GM20431 (cell line): Measurements from ENCODE around the gene AFP.

Source experiments
- in situ Hi-C: fragments of 300-500 bp; cut with MseI, MboI; formaldehyde crosslinking; loops from one replicate; pipeline ENCODE4 v1.15.0; 2020; ENCODE audit warnings: low sequenced_read_pairs; ENCODE audit not compliant: unreplicated experiment

AFP gene

GRCh38 chr4:73454920-73455319 lies 18.9 kb downstream of the AFP start:
- in situ Hi-C loops, result no loop called here

DNA sequence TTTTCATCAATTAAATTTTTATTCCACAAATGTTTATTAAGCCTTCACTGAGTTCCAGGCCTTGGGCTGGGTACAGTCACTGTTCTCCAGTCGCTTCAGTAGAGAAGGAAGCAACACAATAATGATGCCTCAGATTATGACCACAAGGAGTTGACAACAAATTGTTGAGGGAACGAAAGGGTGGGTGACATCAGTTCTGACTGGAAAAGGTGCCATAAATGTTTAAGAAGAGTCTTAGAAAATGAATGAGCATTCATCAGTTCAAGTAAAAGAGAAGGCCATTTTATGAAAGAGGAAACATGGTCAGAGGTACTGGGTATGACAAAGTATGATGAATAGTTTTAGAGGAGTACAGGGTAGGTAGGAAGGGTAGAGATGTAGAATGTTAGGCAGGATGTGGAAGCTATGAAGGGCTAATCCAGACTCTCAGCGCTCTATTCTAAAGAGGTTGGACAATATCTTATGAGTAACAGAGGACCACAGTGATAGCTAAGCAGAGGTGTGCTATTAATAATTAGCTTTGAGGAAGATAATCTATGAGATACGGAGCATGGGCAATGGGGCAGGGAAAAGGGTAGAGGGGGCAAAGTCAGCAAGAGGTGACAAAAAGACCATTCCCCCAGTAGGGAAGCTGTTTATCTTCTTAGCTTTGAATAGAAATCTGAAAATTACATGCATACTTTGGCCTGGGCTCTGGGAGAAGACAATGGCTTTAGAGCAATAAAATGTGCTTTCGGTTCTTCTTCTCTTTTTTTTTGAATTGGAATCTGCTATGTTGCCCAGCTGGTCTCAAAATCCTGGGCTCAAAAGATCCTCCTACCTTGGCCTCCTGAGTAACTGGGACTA lies 20.4 kb downstream of the AFP start:
- in situ Hi-C loops, result no loop called here

GRCh38 chr4:73458184-73459047 lies 22.4 kb downstream of the AFP start:
- in situ Hi-C loops, result no loop called here

- in situ Hi-C loops, result no loop called here
Measured at GRCh38 chr4:73459048-73459421, 23.0 kb downstream of the AFP start.

DNA sequence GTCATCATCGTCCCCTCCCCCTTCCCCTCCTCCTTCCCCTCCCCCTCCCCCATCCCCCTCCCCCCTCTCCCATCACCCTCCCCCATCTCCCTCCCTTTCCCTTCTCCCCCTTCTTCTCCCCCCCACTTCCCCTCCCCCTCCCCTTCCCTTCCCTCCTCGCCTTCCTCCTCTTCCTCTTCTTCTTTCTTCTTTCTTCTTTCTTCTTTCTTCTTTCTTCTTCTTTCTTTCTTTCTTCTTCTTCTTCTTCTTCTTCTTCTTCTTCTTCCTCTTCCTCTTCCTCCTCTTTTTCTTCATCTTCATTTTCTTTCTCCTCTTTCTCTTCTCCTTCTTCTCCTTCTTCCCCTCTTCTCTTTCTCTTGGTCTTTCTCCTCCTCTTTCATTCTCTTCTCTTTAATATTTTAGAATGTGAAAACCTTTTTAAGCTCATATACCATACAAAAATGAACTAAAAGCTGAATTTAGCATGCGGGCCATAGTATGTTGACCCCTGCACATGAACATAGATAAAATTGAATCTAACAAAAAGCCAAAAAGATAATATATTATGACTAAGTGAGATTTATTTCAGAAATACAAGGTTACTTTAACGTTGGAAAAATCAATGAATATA lies 25.0 kb downstream of the AFP start:
- in situ Hi-C loops, result no loop called here

DNA sequence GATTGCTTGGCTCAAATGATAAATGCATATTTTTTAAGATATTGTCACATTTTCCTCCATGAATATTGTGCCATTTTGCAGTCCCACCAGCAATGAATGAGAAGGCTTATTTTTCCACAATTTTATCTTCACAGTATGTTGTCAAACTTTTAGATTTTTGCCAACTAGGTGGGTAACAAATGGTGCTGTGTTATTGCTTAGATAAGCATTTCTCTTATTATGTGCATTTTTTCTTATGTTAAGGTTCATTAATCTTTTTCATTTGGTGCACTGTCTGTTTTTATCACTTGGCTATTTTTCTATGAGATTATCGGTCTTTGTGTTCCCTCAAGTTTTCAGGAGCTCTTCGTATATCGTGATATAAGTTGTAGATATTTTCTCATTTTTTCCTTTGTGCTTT lies 32.1 kb downstream of the AFP start:
- in situ Hi-C loops, result no loop called here

DNA sequence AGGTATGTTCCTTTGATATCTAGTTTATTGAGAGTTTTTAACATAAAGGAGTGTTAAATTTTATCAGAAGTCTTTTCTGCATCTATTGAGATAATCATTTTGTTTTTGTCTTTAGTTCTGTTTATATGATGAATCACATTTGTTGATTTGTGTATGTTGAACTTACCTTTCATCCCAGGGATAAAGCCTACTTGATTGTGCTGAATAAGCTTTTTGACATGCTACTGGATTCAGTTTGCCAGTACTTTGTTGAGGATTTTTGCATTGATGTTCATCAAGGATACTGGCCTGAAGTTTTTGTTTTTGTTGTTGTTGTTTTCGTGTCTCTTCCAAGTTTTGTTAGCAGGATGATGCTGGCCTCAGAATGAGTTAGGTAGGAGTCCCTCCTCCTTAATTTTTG lies 34.7 kb downstream of the AFP start:
- in situ Hi-C loops, result no loop called here

DNA sequence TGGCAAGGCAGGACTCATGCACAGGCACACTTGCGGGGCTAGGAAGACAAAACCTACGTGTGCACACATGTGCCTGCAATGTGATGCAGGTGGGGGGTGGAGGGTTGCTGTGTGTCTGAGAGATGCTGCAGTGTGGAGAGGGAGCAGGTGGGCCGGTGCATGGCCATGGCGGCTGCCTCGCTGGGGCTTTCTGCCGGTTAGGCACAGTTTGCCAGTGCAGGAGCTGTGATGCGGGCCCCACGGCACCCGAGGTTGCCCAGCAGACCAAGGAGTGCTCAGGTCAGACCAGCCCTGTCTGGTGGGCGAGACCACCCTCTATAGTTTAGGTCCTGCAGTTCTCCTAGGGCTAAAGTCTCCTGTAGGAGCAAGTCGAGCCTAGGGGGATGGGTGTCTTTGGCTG lies 41.2 kb downstream of the AFP start:
- in situ Hi-C loops, result no loop called here

- in situ Hi-C loops, result no loop called here
Measured at GRCh38 chr4:73479323-73479722, 43.3 kb downstream of the AFP start.

GRCh38 chr4:73481358-73481757 lies 45.3 kb downstream of the AFP start, which contains the start of gene AFM:
Gene AFM (plus strand): TSS chr4:73481745. CDS start chr4:73481776, 31 bp downstream.
- in situ Hi-C loops, result no loop called here

- in situ Hi-C loops, result no loop called here
Measured at GRCh38 chr4:73485085-73485484, 49.1 kb downstream of the AFP start.

GRCh38 chr4:73485596-73485995 lies 49.6 kb downstream of the AFP start:
- in situ Hi-C loops, result no loop called here

DNA sequence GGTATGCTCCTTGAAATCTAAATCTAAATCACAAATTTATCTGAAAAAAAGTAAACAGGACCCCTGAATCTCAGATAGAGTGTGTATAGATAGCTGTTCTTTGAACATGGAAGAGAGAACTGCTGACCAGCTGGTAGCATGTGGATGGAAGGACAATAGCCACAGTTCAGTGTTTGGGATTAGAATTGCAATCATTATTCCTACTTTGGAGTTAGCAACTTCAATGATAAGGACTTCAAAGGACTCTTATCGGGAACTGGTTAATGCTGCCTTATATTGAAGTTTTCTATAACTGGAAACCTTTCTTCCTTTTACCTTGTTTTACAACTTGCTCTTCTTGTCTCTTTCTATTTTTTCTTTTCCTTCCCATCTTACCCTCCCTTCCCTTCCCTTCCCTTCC lies 50.5 kb downstream of the AFP start:
- in situ Hi-C loops, result no loop called here

- in situ Hi-C loops, result no loop called here
Measured at GRCh38 chr4:73487233-73487632, 51.2 kb downstream of the AFP start.

- in situ Hi-C loops, result no loop called here
Measured at GRCh38 chr4:73499996-73500765, 64.2 kb downstream of the AFP start.

DNA sequence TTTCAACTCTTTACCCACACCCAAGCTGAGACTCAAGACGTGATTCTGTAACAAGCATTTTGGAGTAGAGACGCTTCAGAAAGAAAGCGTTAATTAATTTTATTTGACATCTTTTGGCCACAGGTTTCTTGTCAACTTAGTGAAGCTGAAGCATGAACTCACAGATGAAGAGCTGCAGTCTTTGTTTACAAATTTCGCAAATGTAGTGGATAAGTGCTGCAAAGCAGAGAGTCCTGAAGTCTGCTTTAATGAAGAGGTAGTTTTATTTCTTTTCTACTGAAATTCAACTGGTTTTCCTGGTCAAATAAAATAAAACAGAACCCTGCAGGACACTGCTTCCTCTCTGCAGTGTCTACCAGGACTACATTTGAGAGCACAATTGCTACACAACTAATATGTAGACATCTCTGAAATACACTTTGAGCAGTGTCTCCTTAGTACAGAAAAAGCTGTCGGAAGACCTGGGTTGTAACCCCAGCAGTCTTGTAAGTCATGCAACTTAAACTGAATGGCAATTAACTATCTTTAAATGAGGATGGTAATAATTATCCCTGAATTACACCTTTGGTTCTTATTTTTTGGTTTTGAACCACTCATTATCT lies 65.7 kb downstream of the AFP start:
- in situ Hi-C loops, result no loop called here

DNA sequence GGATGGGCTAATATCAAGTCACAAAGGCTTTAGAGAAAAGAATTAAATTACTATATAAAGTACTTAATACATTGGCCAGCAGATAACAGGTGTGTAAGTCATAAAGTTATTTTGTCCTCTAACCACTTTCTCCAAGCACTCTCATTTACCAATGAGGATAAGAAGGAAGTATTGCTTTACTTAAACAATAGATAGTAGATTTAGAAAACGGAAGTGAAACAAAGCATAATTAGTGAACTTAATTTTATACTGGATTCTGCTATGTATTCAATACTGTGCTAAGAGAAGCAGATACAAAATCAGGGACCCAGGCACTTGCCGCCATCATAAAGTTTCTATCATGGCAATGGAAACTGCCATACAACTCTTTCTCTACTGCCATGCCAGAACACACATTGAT lies 69.5 kb downstream of the AFP start:
- in situ Hi-C loops, result no loop called here
